Endothelial cell of umbilical vein (primary cell): ENCODE data around the gene NPIPB6. TPM values are rescaled to one million over a fixed set of nuclear protein-coding genes. Genes with fewer than 3 reads are reported as not detected.

Experiments
- BruUV-seq: library from RNA; stranded (reverse); fragments of 400-500 nt; replicated peaks from 2 replicates; lab custom pipeline; 2021; lab: Mats Ljungman, UMichigan
- CTCF ChIA-PET: fragments of 300-600, 350-600 bp; sonication (Branson Sonifier 250); formaldehyde crosslinking; loops from one replicate; lab custom pipeline; 2021; ENCODE audit warnings: antibody characterized with exemption, inconsistent platforms; lab: Charles Lee
- POLR2A ChIA-PET: fragments of 300-600, 350-600 bp; sonication (Branson Sonifier 250); formaldehyde crosslinking; loops from one replicate; lab custom pipeline; 2021; ENCODE audit warnings: antibody characterized with exemption, inconsistent platforms; lab: Charles Lee
- DNase-seq: peaks from one replicate; pipeline ENCODE4 v3.0.0-alpha.2; 2011; ENCODE audit warnings: low read depth, low spot score
- FAIRE-seq: peaks from 2 replicates; lab custom pipeline; 2011; peaks lifted over from hg19 to GRCh38; lab: Jason Lieb, UNC
- H2AFZ ChIP-seq: 2 replicates; pipeline ENCODE4 v1.6.0; 2012; ENCODE audit warnings: low read depth, low read length, control low read depth, inconsistent platforms
- H3K27ac ChIP-seq: 2 replicates; pipeline ENCODE4 v1.5.1; 2011; ENCODE audit warnings: low read depth, mild to moderate bottlenecking, control low read depth, low read length, moderate library complexity; ENCODE audit not compliant: insufficient read depth
- H3K27me3 ChIP-seq, 2 experiments: 2 replicates each; pipeline versions ENCODE4 v1.6.0 to v1.6.1; 2011; ENCODE audit warnings: low read length in 2 of 2, mixed read lengths in 1 of 2; ENCODE audit not compliant: control insufficient read depth in 2 of 2, insufficient read depth in 2 of 2
- H3K36me3 ChIP-seq, 2 experiments: 2 replicates in 1 of 2; 3 replicates in 1 of 2; pipeline ENCODE4 v1.5.1; 2011; ENCODE audit warnings: low read length in 2 of 2, mild to moderate bottlenecking in 1 of 2, moderate library complexity in 1 of 2; ENCODE audit not compliant: control insufficient read depth in 2 of 2, insufficient read depth in 2 of 2; ENCODE audit errors: extremely low read depth in 1 of 2
- H3K4me1 ChIP-seq: 3 replicates; pipeline ENCODE4 v1.5.1; 2011; ENCODE audit warnings: mild to moderate bottlenecking, low read length; ENCODE audit not compliant: control insufficient read depth, insufficient read depth; ENCODE audit errors: extremely low read depth
- H3K4me2 ChIP-seq: 2 replicates; pipeline ENCODE4 v1.6.1; 2011; ENCODE audit warnings: low read length, control low read depth, mixed read lengths; ENCODE audit not compliant: insufficient read depth
- H3K4me3 ChIP-seq, 3 experiments: fragments of 200-600 bp in 1 of 3; sonication (generic), shearing (Covaris generic) in 1 of 3; replicated peaks in 1 of 3; 2 replicates each; pipeline ENCODE4 v1.5.1; 2011 to 2016; ENCODE audit warnings: control low read depth in 3 of 3, low read length in 3 of 3, mild to moderate bottlenecking in 2 of 3, inconsistent platforms in 1 of 3, low read depth in 1 of 3, moderate library complexity in 1 of 3; ENCODE audit not compliant: insufficient read depth in 1 of 3
- H3K79me2 ChIP-seq: 2 replicates; pipeline ENCODE4 v1.6.0; 2012; ENCODE audit warnings: low read length, inconsistent platforms; ENCODE audit not compliant: control insufficient read depth, insufficient read depth
- H3K9ac ChIP-seq: replicated peaks from 2 replicates; pipeline ENCODE3; 2011; ENCODE audit warnings: low read length, control low read depth; ENCODE audit not compliant: insufficient read depth; ENCODE audit errors: extremely low read depth
- H3K9me1 ChIP-seq: replicated peaks from 3 replicates; pipeline ENCODE4 v1.6.0; 2011; ENCODE audit warnings: mild to moderate bottlenecking, low read length; ENCODE audit not compliant: control insufficient read depth, insufficient read depth; ENCODE audit errors: extremely low read depth
- H3K9me3 ChIP-seq: replicated peaks from 2 replicates; pipeline ENCODE4 v1.5.1; 2012; ENCODE audit warnings: low read length, inconsistent platforms; ENCODE audit not compliant: control insufficient read depth, insufficient read depth
- H4K20me1 ChIP-seq: replicated peaks from 2 replicates; pipeline ENCODE3; 2011; ENCODE audit warnings: mild to moderate bottlenecking, low read length; ENCODE audit not compliant: control insufficient read depth, insufficient read depth; ENCODE audit errors: extremely low read depth
- EZH2 ChIP-seq: IDR thresholded peaks from 2 replicates; pipeline ENCODE4 v1.6.1; 2012; ENCODE audit warnings: borderline replicate concordance, low read depth, mild to moderate bottlenecking, moderate library complexity, low read length, inconsistent platforms; ENCODE audit not compliant: severe bottlenecking
- FOS ChIP-seq: IDR thresholded peaks from 2 replicates; pipeline ENCODE4 v1.6.1; 2011; ENCODE audit warnings: mild to moderate bottlenecking, low read length, moderate library complexity, borderline replicate concordance; ENCODE audit not compliant: insufficient read depth
- GATA2 ChIP-seq: IDR thresholded peaks from 2 replicates; pipeline ENCODE4 v1.7.0; 2011; ENCODE audit warnings: low read depth, mild to moderate bottlenecking, moderate library complexity, mixed read lengths, low read length; ENCODE audit not compliant: insufficient read length, insufficient read depth
- MAX ChIP-seq: IDR thresholded peaks from 2 replicates; pipeline ENCODE4 v1.6.1; 2011; ENCODE audit not compliant: insufficient read depth, insufficient read length
- MYC ChIP-seq: IDR thresholded peaks from one replicate; pipeline ENCODE4 v1.6.1; 2011; ENCODE audit warnings: mild to moderate bottlenecking, low read depth, low read length
- POLR2A ChIP-seq: IDR thresholded peaks from 2 replicates; pipeline ENCODE4 v1.6.1; 2012; ENCODE audit warnings: low read depth, mild to moderate bottlenecking, control low read depth, low read length
- POLR2AphosphoS5 ChIP-seq: IDR thresholded peaks from 2 replicates; pipeline ENCODE4 v1.6.1; 2012; ENCODE audit warnings: low read depth, mild to moderate bottlenecking, control low read depth, low read length, moderate library complexity; ENCODE audit not compliant: insufficient read depth
- dilution Hi-C: fragments of 300-500 bp; cut with MboI; formaldehyde crosslinking; loops from one replicate; pipeline ENCODE4 v1.15.0; 2019; ENCODE audit warnings: low sequenced_read_pairs; ENCODE audit not compliant: extremely low pct_ligation_motif_present
- intact Hi-C: fragments of 100-400 bp; cut with micrococcal nuclease; formaldehyde crosslinking; loops from one replicate; pipeline ENCODE4 v1.10.0; 2022
- polyA plus RNA-seq, 4 experiments: library from polyadenylated mRNA; depleted of rRNA in 3 of 4; stranded (reverse) in 3 of 4; unstranded in 1 of 4; fragments of >200 nt; gene quantifications; 2 replicates each; pipeline versions ENCODE4 v1.2.1 to v1.2.3, GENCODE V29; 2011 to 2012; ENCODE audit warnings: missing spikeins in 1 of 4
- total RNA-seq: library from RNA; stranded (reverse); gene quantifications from 2 replicates; pipeline ENCODE4 v1.2.3, GENCODE V29; 2021
- TF ChIP-seq, protein P1 (sequence below), 2 donors: IDR thresholded peaks; 1 replicate in 1 of 2; 2 replicates in 1 of 2; pipeline ENCODE4 v1.5.1; 2011; ENCODE audit warnings: low read length in 2 of 2, mild to moderate bottlenecking in 2 of 2, moderate library complexity in 2 of 2, control low read depth in 1 of 2, inconsistent platforms in 1 of 2, low read depth in 1 of 2; ENCODE audit not compliant: insufficient read depth in 1 of 2; ENCODE audit errors: extremely low read depth in 1 of 2

Gene NPIPB6
- total and polyA plus RNA-seq, 2 donors (not counting 3 experiments of a cell fraction or from before 2014, with no cell fraction given), result 5.0 TPM; not detected in 1

GRCh38 chr16:28318042-28318744, 45.1 kb downstream of the NPIPB6 start:
- Histone ChIP-seq H3K36me3 (no peaks in the 10 kb centered on the region), H3K27me3 (no peaks in the 10 kb centered on the region), H3K79me2 (no peaks in the 10 kb centered on the region), H3K4me2 (no peak overlapping the region), H3K9me3 (no peaks in the 10 kb centered on the region), H3K4me1 (no peaks in the 10 kb centered on the region), H3K9me1 (no peaks in the 10 kb centered on the region), H4K20me1 (no peaks in the 10 kb centered on the region), H3K9ac (no peak overlapping the region), H3K27ac (no peak overlapping the region), H3K4me3 (no peak overlapping the region), H2AFZ (no peak overlapping the region)
- no TSS peak for BruUV-seq
- no peak for DNase-seq
- ChIA-PET CTCF (interaction anchor here (0.8 to 2.3 kb wide), 3 partner anchors 9 to 40 kb away, joined by 3 to 17 read pairs (median 4); no protein-coding TSS in a partner anchor), POLR2A (no interaction called here)
- intact Hi-C loops, result no loop called here
- TF ChIP-seq, protein P1, sequence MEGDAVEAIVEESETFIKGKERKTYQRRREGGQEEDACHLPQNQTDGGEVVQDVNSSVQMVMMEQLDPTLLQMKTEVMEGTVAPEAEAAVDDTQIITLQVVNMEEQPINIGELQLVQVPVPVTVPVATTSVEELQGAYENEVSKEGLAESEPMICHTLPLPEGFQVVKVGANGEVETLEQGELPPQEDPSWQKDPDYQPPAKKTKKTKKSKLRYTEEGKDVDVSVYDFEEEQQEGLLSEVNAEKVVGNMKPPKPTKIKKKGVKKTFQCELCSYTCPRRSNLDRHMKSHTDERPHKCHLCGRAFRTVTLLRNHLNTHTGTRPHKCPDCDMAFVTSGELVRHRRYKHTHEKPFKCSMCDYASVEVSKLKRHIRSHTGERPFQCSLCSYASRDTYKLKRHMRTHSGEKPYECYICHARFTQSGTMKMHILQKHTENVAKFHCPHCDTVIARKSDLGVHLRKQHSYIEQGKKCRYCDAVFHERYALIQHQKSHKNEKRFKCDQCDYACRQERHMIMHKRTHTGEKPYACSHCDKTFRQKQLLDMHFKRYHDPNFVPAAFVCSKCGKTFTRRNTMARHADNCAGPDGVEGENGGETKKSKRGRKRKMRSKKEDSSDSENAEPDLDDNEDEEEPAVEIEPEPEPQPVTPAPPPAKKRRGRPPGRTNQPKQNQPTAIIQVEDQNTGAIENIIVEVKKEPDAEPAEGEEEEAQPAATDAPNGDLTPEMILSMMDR (IDR thresholded peaks at IDR 0.05; ENCODE audit: extremely low read depth in 1 of 2, insufficient read depth in 1 of 2, low read depth in 1 of 2, low read length in 2 of 2), result no peak
- TF ChIP-seq POLR2A (no peak), EZH2 (no peak), GATA2 (no peak), MAX (no peak), POLR2AphosphoS5 (no peak), FOS (no peak), MYC (no peak)
- dilution Hi-C loops, result no loop called here
- no peak for FAIRE-seq
